ENCODE data around the gene ADAMTS2. TPM values are rescaled to one million over a fixed set of nuclear protein-coding genes. Genes with fewer than 3 reads are reported as not detected.

ADAMTS2 gene
- total RNA-seq, 1 experiment from 2014 or later = not detected

GRCh38 chr5:179374506-179375235 is 29.4 kb upstream of the ADAMTS2 start:
- peaks cover 4% of the 10 kb centered on the region for H3K4me1 ChIP-seq (ENCODE audit: low read length)

DNA sequence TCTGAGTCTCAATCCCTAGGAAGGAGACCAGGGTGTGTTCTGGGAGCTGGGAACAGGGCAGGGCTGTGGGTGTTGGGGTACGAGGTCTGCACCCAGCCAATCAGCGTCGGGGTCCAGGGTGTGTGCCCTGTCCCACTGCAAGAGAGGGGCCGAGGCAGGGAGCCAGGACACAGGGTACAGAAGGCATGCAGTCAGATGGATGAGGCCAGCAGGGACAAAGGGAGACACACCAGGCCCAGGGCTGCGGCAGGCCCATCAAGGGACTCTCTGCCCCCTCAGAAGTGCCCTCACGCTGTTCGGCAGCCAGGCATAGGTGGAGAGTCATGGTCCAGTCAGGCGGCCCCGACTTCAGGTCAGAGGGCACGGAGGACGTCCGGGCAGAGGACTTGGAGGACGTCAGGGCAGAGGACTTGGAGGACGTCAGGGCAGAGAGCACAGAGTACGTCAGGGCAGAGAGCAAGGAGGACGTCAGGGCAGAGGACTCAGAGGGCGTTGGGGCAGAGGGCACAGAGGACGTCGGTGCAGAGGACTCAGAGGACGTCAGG is 28.8 kb upstream of the ADAMTS2 start:
- Histone ChIP-seq H3K9me2 (replicated peaks; ENCODE audit: insufficient read depth, low read length) (no peaks in the 10 kb centered on the region), H3K36me3 (ENCODE audit: insufficient read depth, low read length) (no peaks in the 10 kb centered on the region), H3K27me3 (ENCODE audit: low read length) (no peaks in the 10 kb centered on the region), H3K9ac (ENCODE audit: low read length) (no peak overlapping the region), H3K79me2 (ENCODE audit: low read length) (no peaks in the 10 kb centered on the region), H2AFZ (ENCODE audit: low read length) (no peak overlapping the region), H3K4me2 (ENCODE audit: low read depth, low read length, poor library complexity, severe bottlenecking) (no peak overlapping the region), H4K20me1 (ENCODE audit: insufficient read depth, low read depth, low read length) (no peaks in the 10 kb centered on the region; the same call in 1 of the 2 replicates), H3K27ac (ENCODE audit: low read length) (no peak overlapping the region), H3K4me3 (ENCODE audit: low read length) (no peak overlapping the region), H3K4me1 (ENCODE audit: low read length) (peaks cover 4% of the 10 kb centered on the region), H3K9me3 (ENCODE audit: low read length) (no peaks in the 10 kb centered on the region)
- DNase-seq = no peak

More at GRCh38 chr5:179374506-179375235, 29.4 kb upstream of the ADAMTS2 start:
- Histone ChIP-seq H3K4me3 (ENCODE audit: low read length) (no peak overlapping the region), H3K9me2 (replicated peaks; ENCODE audit: insufficient read depth, low read length) (no peaks in the 10 kb centered on the region), H3K9me3 (ENCODE audit: low read length) (no peaks in the 10 kb centered on the region), H3K79me2 (ENCODE audit: low read length) (no peaks in the 10 kb centered on the region), H2AFZ (ENCODE audit: low read length) (no peak overlapping the region), H3K27ac (ENCODE audit: low read length) (no peak overlapping the region), H3K9ac (ENCODE audit: low read length) (no peak overlapping the region), H3K36me3 (ENCODE audit: insufficient read depth, low read length) (no peaks in the 10 kb centered on the region), H3K27me3 (ENCODE audit: low read length) (no peaks in the 10 kb centered on the region), H3K4me2 (ENCODE audit: low read depth, low read length, poor library complexity, severe bottlenecking) (no peak overlapping the region), H4K20me1 (ENCODE audit: insufficient read depth, low read depth, low read length) (no peaks in the 10 kb centered on the region; the same call in 1 of the 2 replicates)
- no peak for DNase-seq

- Histone ChIP-seq H2AFZ (ENCODE audit: low read length) (no peak overlapping the region), H3K4me2 (ENCODE audit: low read depth, low read length, poor library complexity, severe bottlenecking) (no peak overlapping the region), H3K9me3 (ENCODE audit: low read length) (no peaks in the 10 kb centered on the region), H3K36me3 (ENCODE audit: insufficient read depth, low read length) (no peaks in the 10 kb centered on the region), H3K4me1 (ENCODE audit: low read length) (peaks cover 4% of the 10 kb centered on the region), H4K20me1 (ENCODE audit: insufficient read depth, low read depth, low read length) (no peaks in the 10 kb centered on the region; the same call in 1 of the 2 replicates), H3K9me2 (replicated peaks; ENCODE audit: insufficient read depth, low read length) (no peaks in the 10 kb centered on the region), H3K27me3 (ENCODE audit: low read length) (no peaks in the 10 kb centered on the region), H3K4me3 (ENCODE audit: low read length) (no peak overlapping the region), H3K27ac (ENCODE audit: low read length) (no peak overlapping the region), H3K9ac (ENCODE audit: low read length) (no peak overlapping the region), H3K79me2 (ENCODE audit: low read length) (no peaks in the 10 kb centered on the region)
- no peak for DNase-seq
These were observed 28.1 kb upstream of the ADAMTS2 start for GRCh38 chr5:179373101-179373934.

DNA sequence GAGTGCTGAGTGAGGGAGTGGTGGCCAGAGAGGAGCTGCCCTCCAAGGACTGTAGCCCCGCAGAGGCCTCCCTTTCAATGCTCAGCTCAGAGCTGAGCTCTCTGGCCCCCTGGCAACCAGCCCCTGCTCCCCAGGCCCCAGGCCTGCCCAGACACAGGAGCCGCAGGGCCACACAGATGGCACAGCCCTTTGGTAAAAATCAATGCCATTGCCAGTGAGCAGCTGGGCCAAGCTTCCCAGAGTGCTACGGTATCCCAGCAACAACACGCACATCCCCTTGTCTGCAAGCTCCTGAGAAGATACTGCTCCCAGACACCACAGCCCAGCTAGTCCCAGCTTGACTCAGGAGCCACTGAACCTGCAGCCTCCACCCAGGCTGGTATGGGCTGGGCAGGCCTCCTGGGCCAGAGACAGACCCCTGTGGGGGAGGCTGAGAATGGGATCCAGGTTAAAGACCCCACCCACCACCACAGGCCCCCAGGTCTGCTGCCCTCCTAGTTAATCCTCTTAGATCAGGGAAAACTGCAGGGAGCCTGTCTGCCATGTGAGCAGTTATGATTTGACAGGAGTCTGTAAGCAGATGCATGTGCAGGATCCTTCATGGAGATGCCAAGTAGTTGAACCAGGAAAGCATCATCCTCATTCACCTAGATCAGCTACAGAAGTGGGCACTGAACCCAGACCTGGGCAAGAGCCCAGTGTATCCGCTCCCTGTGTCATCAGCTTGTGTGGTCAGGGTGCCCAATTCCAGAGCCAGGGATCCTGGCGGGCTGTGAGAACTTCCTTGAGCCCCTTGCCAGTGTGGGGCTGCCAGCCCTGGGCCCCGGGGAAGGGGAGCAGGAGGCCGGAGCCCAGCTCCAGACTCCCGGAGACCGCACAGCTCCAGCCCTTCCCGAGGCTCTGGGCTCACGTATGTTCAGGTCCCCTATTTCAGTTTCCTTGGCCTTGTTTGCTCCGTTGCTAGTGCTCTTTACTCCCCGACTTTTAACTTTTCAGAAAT is 26.7 kb upstream of the ADAMTS2 start:
- no peak overlapping the region for H3K4me3 ChIP-seq (ENCODE audit: low read length)
- H3K79me2 ChIP-seq (ENCODE audit: low read length) = no peaks in the 10 kb centered on the region
- H3K9me3 ChIP-seq (ENCODE audit: low read length) = no peaks in the 10 kb centered on the region
- H3K27me3 ChIP-seq (ENCODE audit: low read length) = no peaks in the 10 kb centered on the region
- H3K9ac ChIP-seq (ENCODE audit: low read length) = no peak overlapping the region
- no peak overlapping the region for H3K27ac ChIP-seq (ENCODE audit: low read length)
- H3K9me2 ChIP-seq (replicated peaks; ENCODE audit: insufficient read depth, low read length) = no peaks in the 10 kb centered on the region
- no peaks in the 10 kb centered on the region for H3K36me3 ChIP-seq (ENCODE audit: insufficient read depth, low read length)
- peaks cover 4% of the 10 kb centered on the region for H3K4me1 ChIP-seq (ENCODE audit: low read length)
- no peak overlapping the region for H3K4me2 ChIP-seq (ENCODE audit: low read depth, low read length, poor library complexity, severe bottlenecking)
- DNase-seq = no peak
- no peaks in the 10 kb centered on the region; the same call in 1 of the 2 replicates for H4K20me1 ChIP-seq (ENCODE audit: insufficient read depth, low read depth, low read length)
- H2AFZ ChIP-seq (ENCODE audit: low read length) = no peak overlapping the region

GRCh38 chr5:179371121-179371510 is 25.9 kb upstream of the ADAMTS2 start:
- Histone ChIP-seq H3K9ac (ENCODE audit: low read length) (no peak overlapping the region), H2AFZ (ENCODE audit: low read length) (no peak overlapping the region), H3K9me2 (replicated peaks; ENCODE audit: insufficient read depth, low read length) (no peaks in the 10 kb centered on the region), H3K9me3 (ENCODE audit: low read length) (no peaks in the 10 kb centered on the region), H3K4me1 (ENCODE audit: low read length) (peaks cover 4% of the 10 kb centered on the region), H3K27me3 (ENCODE audit: low read length) (no peaks in the 10 kb centered on the region), H3K79me2 (ENCODE audit: low read length) (no peaks in the 10 kb centered on the region), H3K36me3 (ENCODE audit: insufficient read depth, low read length) (no peaks in the 10 kb centered on the region), H3K4me3 (ENCODE audit: low read length) (no peak overlapping the region), H4K20me1 (ENCODE audit: insufficient read depth, low read depth, low read length) (no peaks in the 10 kb centered on the region; the same call in 1 of the 2 replicates), H3K4me2 (ENCODE audit: low read depth, low read length, poor library complexity, severe bottlenecking) (no peak overlapping the region), H3K27ac (ENCODE audit: low read length) (no peak overlapping the region)
- no peak for DNase-seq

DNA sequence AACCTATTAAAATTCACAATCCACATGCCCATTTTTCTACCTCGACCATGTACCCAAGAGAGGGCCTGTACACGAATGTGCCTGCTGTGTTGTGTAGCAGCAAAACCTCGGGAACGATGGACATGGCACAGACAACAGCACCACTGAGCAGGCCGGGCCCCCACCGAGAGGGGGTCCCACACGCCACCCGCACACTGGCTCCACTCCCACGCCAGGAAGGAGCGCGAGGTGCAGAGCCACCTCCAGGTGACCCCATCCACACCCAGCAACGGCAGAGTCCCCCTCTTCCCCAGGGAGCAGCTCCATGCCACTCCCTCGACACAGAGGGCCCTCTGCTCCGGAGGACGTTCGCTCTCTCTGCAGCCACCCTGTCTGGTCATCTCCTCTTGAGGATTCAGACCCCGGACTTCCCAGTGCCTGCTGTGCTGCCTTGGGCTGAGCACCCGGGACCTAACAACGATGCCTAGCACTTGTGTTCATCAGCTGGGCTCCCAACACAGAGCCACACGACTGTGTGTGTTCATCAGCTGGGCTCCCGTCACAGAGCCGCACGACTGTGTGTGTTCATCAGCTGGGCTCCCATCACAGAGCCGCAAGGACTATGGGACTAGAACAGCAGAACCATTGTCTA is 25.3 kb upstream of the ADAMTS2 start:
- Histone ChIP-seq H3K4me3 (ENCODE audit: low read length) (no peak overlapping the region), H3K9me3 (ENCODE audit: low read length) (no peaks in the 10 kb centered on the region), H3K27me3 (ENCODE audit: low read length) (no peaks in the 10 kb centered on the region), H3K27ac (ENCODE audit: low read length) (no peak overlapping the region), H3K9me2 (replicated peaks; ENCODE audit: insufficient read depth, low read length) (no peaks in the 10 kb centered on the region), H4K20me1 (ENCODE audit: insufficient read depth, low read depth, low read length) (no peaks in the 10 kb centered on the region; the same call in 1 of the 2 replicates), H3K79me2 (ENCODE audit: low read length) (no peaks in the 10 kb centered on the region), H3K36me3 (ENCODE audit: insufficient read depth, low read length) (no peaks in the 10 kb centered on the region), H3K4me2 (ENCODE audit: low read depth, low read length, poor library complexity, severe bottlenecking) (no peak overlapping the region), H3K4me1 (ENCODE audit: low read length) (peaks cover 4% of the 10 kb centered on the region), H2AFZ (ENCODE audit: low read length) (no peak overlapping the region), H3K9ac (ENCODE audit: low read length) (no peak overlapping the region)
- no peak for DNase-seq

DNA sequence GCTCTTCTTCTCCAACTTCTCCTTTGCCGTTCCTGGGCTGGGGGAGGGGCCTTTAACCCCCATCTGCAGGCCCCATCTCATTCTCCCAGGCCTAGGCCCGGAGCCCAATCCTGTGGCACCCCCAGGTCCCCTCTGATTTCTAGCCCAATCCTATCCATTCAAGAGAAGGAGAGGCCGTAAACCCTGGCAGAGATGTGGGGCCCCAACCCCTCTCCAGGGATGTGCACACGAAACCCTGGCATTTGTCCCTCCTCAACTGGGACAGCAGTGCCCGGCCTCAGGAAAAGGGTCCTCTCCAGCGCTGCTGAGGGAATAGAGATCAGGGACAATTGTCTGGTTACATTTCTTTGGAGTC is 24.2 kb upstream of the ADAMTS2 start:
- DNase-seq = no peak
- H3K36me3 ChIP-seq (ENCODE audit: insufficient read depth, low read length) = no peaks in the 10 kb centered on the region
- H3K27me3 ChIP-seq (ENCODE audit: low read length) = no peaks in the 10 kb centered on the region
- H3K9me2 ChIP-seq (replicated peaks; ENCODE audit: insufficient read depth, low read length) = no peaks in the 10 kb centered on the region
- H2AFZ ChIP-seq (ENCODE audit: low read length) = no peak overlapping the region
- no peak overlapping the region for H3K4me2 ChIP-seq (ENCODE audit: low read depth, low read length, poor library complexity, severe bottlenecking)
- no peak overlapping the region for H3K27ac ChIP-seq (ENCODE audit: low read length)
- no peaks in the 10 kb centered on the region for H3K79me2 ChIP-seq (ENCODE audit: low read length)
- H3K9ac ChIP-seq (ENCODE audit: low read length) = no peak overlapping the region
- H3K4me1 ChIP-seq (ENCODE audit: low read length) = no peaks in the 10 kb centered on the region
- no peak overlapping the region for H3K4me3 ChIP-seq (ENCODE audit: low read length)
- H4K20me1 ChIP-seq (ENCODE audit: insufficient read depth, low read depth, low read length) = no peaks in the 10 kb centered on the region; the same call in 1 of the 2 replicates
- H3K9me3 ChIP-seq (ENCODE audit: low read length) = no peaks in the 10 kb centered on the region
